GM13977 (cell line): ENCODE data around the gene SEC24A.

Experiments
- DNase-seq: peaks from one replicate; pipeline ENCODE4 v3.0.0; 2012; ENCODE audit warnings: low spot score
- CTCF ChIP-seq: IDR thresholded peaks from 2 replicates; pipeline ENCODE4 v1.5.1; 2012; ENCODE audit warnings: mild to moderate bottlenecking, control low read depth; ENCODE audit not compliant: insufficient read depth; ENCODE audit errors: extremely low read depth, missing control alignments
- in situ Hi-C: fragments of 300-500 bp; cut with MboI; formaldehyde crosslinking; loops from one replicate; pipeline ENCODE4 v1.12.0; 2022; ENCODE audit warnings: low sequenced_read_pairs, low pct_unique_long_range_greater_than_20kb, mixed read lengths, inconsistent platforms; ENCODE audit not compliant: unreplicated experiment

The SEC24A gene

GRCh38 chr5:134769206-134769605 is 120.6 kb downstream of the SEC24A start:
- DNase-seq = no peak
- no peak for TF ChIP-seq CTCF
- in situ Hi-C loops = loop anchor here (10.0 kb wide), 1 partner anchor 136 kb away; the partner anchor contains the start of gene PCBD2

GRCh38 chr5:134772461-134773125 is 124.0 kb downstream of the SEC24A start:
- no peak for TF ChIP-seq CTCF
- no peak for DNase-seq
- in situ Hi-C loops = no loop called here

GRCh38 chr5:134777366-134777765 is 128.8 kb downstream of the SEC24A start:
- in situ Hi-C loops = no loop called here
- no peak for TF ChIP-seq CTCF
- DNase-seq = no peak
